Uterus (tissue), 4 donors: Measurements from ENCODE around the gene PIAS2. TPM values are rescaled to one million over a fixed set of nuclear protein-coding genes. Genes with fewer than 3 reads are reported as not detected.

Experiments
- DNase-seq, 2 donors: peaks; one replicate each; pipeline ENCODE4 v3.0.0-alpha.2; 2019 to 2020
- H3K27ac ChIP-seq, 2 donors: fragments of 200-600 bp; sonication (generic); 1 replicate in 1 of 2; 2 replicates in 1 of 2; pipeline ENCODE4 v1.5.1; 2016 to 2018
- H3K27me3 ChIP-seq, 2 donors: fragments of 200-600 bp; sonication (generic); one replicate each; pipeline ENCODE4 v1.5.1; 2018 to 2019; ENCODE audit warnings: control low read depth in 1 of 2
- H3K36me3 ChIP-seq, 2 donors: fragments of 200-600 bp; sonication (generic); one replicate each; pipeline ENCODE4 v1.5.1; 2019; ENCODE audit warnings: control low read depth in 1 of 2
- H3K4me1 ChIP-seq, 2 donors: fragments of 200-600 bp; sonication (generic); one replicate each; pipeline ENCODE4 v1.5.1; 2018 to 2019; ENCODE audit warnings: control low read depth in 1 of 2
- H3K4me3 ChIP-seq, 2 donors: fragments of 200-600 bp; sonication (generic); 1 replicate in 1 of 2; 2 replicates in 1 of 2; pipeline ENCODE4 v1.5.1; 2018 to 2019; ENCODE audit warnings: mild to moderate bottlenecking in 1 of 2
- H3K9me3 ChIP-seq, 2 donors: fragments of 200-600 bp; sonication (generic); one replicate each; pipeline ENCODE4 v1.5.1; 2019; ENCODE audit warnings: control low read depth in 1 of 2
- CTCF ChIP-seq, 4 experiments: fragments of 200-600 bp in 2 of 4; fragments of 450-650 bp in 2 of 4; sonication (generic) in 2 of 4; IDR thresholded peaks; one replicate each; pipeline ENCODE4 v1.5.1; 2016 to 2019; ENCODE audit warnings: antibody characterized with exemption in 4 of 4, mild to moderate bottlenecking in 2 of 4, moderate library complexity in 1 of 4
- POLR2A ChIP-seq, 2 donors: fragments of 450-650 bp; IDR thresholded peaks; one replicate each; pipeline ENCODE4 v1.6.1; 2016; ENCODE audit warnings: antibody characterized with exemption in 2 of 2, mild to moderate bottlenecking in 1 of 2, moderate library complexity in 1 of 2
- intact Hi-C: fragments of 100-400 bp; cut with DNase I; formaldehyde crosslinking; loops from one replicate; pipeline ENCODE4 v1.15.1; 2023; ENCODE audit warnings: low total_unique reads
- total RNA-seq, 4 donors: library from RNA; depleted of rRNA in 3 of 4; stranded (reverse); fragments of >200 nt in 3 of 4; gene quantifications; one replicate each; pipeline versions ENCODE4 v1.1.0 to v1.2.4, GENCODE V29; 2014 to 2023
- donor health status: DM: yes; HTN: yes; CAD: no.

The PIAS2 gene
- total RNA-seq, 4 donors from 2014 or later: 13.1 to 68.6 (median 34.8) TPM

GRCh38 chr18:46910856-46911255 is 6.5 kb downstream of the PIAS2 start:
- intact Hi-C loops: no loop called here
- no peak overlapping the region for H3K27ac ChIP-seq
- DNase-seq: no peak
- TF ChIP-seq CTCF (IDR thresholded peaks at IDR 0.05): no peak
- no peak for TF ChIP-seq POLR2A (IDR thresholded peaks at IDR 0.05)
- H3K4me3 ChIP-seq: no peak overlapping the region
- H3K4me1 ChIP-seq: no peaks in the 10 kb centered on the region
- H3K9me3 ChIP-seq: no peaks in the 10 kb centered on the region
- H3K27me3 ChIP-seq: no peaks in the 10 kb centered on the region
- H3K36me3 ChIP-seq: no peaks in the 10 kb centered on the region

DNA sequence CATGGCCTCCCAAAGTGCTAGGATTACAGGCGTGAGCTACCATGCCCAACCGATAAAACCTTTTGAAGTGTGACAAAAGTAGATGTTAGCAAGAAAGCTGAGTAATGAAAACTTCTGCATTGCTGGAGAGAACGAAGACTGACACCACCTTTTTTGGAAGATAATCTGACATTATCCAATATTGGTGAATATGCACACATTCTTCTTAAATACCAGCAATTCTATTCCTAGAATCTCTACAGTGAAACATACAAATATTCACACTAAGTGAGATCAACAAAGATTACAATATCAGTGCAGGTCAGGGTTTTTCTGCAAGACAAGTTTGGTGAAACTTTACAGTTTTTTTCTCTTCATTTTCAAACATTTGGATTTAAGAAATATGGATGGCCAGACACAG is 7.8 kb downstream of the PIAS2 start:
- intact Hi-C loops: no loop called here
- no peak overlapping the region for H3K27ac ChIP-seq
- H3K4me1 ChIP-seq: no peaks in the 10 kb centered on the region
- DNase-seq: no peak
- no peak for TF ChIP-seq POLR2A (IDR thresholded peaks at IDR 0.05)
- TF ChIP-seq CTCF (IDR thresholded peaks at IDR 0.05): no peak
- no peaks in the 10 kb centered on the region for H3K9me3 ChIP-seq
- no peaks in the 10 kb centered on the region for H3K27me3 ChIP-seq
- no peaks in the 10 kb centered on the region for H3K36me3 ChIP-seq
- no peak overlapping the region for H3K4me3 ChIP-seq

- Histone ChIP-seq H3K4me3 (no peak overlapping the region), H3K4me1 (no peaks in the 10 kb centered on the region), H3K36me3 (no peaks in the 10 kb centered on the region), H3K27me3 (no peaks in the 10 kb centered on the region), H3K27ac (no peak overlapping the region), H3K9me3 (no peaks in the 10 kb centered on the region)
- intact Hi-C loops: no loop called here
- TF ChIP-seq CTCF (IDR thresholded peaks at IDR 0.05) (no peak), POLR2A (IDR thresholded peaks at IDR 0.05) (no peak)
- no peak for DNase-seq
These were observed 13.9 kb downstream of the PIAS2 start for GRCh38 chr18:46903406-46903805.

DNA sequence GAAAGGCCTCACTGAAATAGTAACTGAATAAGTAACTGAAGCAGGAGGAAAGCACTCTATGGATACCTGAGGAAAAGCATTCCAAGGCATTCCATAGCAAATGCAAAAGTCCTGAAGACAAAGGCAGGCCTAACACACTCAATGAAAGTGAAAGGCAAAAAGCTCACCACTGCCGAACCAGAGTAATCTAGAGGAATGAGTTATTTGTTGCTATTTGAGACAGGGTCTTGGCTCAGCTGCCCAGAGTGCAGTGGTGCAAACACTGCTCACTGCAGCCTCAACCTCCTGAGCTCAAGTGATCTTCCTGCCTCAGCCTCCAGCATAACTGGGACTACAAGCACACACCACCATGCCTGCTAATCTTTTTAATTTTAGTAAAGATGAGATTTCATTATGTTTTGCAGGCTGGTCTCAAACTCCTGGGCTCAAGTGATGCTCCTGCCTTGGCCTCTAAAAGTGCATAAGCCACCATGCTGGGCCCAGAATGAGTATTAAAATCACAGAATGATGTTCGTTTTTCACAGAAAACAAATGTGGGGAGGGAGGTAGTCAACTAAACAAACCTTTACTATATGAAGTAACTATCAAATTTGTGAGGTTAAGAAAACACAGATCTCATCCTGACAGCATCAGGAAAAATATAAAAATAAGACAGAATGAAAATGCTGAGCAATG is 17.9 kb downstream of the PIAS2 start:
- TF ChIP-seq POLR2A (IDR thresholded peaks at IDR 0.05) (no peak), CTCF (IDR thresholded peaks at IDR 0.05) (no peak)
- no peaks in the 10 kb centered on the region for H3K9me3 ChIP-seq
- H3K4me1 ChIP-seq: no peaks in the 10 kb centered on the region
- intact Hi-C loops: no loop called here
- H3K27ac ChIP-seq: no peak overlapping the region
- DNase-seq: no peak
- no peak overlapping the region for H3K4me3 ChIP-seq
- no peaks in the 10 kb centered on the region for H3K36me3 ChIP-seq
- H3K27me3 ChIP-seq: no peaks in the 10 kb centered on the region

DNA sequence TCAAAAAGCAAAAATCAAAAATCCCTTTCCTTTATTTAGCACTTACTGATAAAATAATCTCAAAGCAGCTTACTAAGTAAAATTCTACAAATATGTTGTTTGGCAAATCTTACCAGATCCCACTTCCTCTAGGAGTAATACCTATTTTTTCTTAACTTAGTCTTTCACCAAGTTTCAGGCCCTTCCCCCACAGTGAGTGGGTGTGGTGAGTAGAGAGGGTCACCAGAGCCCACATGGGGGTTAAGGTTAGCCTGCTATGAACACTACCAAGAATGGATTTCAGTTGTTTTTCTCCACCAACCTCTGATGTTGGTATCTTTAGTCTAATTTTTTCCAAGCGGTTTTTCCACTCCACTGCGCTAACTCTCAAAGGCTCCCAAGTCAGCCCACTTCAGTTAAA is 23.2 kb downstream of the PIAS2 start:
- no peak for TF ChIP-seq CTCF (IDR thresholded peaks at IDR 0.05)
- TF ChIP-seq POLR2A (IDR thresholded peaks at IDR 0.05): no peak
- intact Hi-C loops: no loop called here
- no peaks in the 10 kb centered on the region for H3K4me1 ChIP-seq

More for the DNA sequence above, 23.2 kb downstream of the PIAS2 start:
- Histone ChIP-seq H3K36me3 (no peaks in the 10 kb centered on the region), H3K4me3 (no peak overlapping the region), H3K9me3 (no peaks in the 10 kb centered on the region), H3K27ac (no peak overlapping the region), H3K27me3 (no peaks in the 10 kb centered on the region)
- DNase-seq: no peak
